ENCODE data around the gene SPON2.
A peak's percentile ranks its signal among the peaks of the same experiment; 100 is the strongest.

SPON2 gene

DNA sequence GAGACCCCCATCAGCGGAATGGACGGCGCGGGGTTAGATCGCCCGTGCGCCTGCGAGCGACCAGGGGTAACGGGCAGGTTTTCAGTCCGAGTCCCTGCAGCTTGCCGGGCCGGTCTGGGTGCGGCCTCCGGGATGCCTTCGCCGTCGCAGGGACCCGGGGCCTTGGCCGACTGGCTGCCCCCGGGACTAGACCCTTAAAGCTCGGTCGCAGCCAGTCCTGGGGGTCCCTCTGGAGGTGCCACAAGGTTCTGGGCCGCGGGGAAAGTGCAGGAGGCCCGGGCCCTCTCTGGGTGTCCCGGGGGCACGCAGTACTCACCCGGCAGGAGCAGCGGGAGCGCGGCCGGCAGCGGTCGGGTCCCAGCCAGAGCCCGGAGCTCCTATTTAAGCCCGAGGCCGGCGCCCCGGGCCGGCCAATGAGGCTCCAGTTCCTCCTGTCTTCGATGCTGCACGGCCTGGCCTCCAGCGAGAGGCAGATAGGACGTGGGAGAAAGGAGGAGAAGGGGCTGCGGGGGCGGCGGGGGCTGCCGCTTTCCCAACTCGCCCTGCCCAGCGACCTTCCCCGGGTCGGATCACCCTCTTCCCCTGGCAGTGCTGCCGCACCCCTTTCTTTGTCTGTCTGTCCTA is at the start of gene SPON2:
Gene SPON2, minus strand, starts transcription at position 356 of the 624 bp plus-strand sequence.
- DNase-seq = peak; percentile 24

DNA sequence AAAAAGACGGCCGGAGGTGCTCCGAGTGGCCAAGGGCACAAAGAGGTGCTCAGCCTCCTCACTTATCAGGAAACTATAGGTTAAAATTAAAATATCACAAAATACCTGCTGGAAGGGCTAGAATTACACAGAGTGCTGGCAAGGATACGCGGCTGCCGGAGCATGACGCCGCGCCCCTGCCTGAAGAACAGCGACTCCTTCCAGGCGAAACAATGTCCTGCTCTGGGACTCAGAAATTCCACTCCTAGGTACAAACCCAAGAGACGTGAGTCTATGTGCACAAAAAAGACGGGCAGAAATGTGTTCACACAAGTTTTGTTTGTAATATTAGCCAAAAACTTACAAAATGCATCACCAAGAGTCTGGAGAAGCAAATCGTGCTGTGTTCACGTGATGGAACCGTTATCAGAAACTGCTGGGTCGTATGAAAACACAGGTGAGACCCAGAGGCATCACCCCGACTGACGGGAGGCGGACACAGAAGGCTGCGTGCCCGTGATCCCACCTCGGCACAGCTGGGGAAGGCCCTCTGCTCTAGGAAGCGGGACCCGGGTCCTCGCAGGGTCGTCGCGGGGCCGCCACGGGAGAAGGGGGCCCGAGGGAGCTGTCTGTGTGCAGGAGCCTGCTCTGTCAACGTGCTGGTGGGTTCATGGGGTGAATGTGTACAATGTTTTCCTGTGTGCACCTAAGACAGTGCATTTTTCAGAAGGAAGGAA is 48.9 kb upstream of the SPON2 start:
- DNase-seq = no peak

- no peak for DNase-seq
These were observed 48.2 kb upstream of the SPON2 start for GRCh38 chr4:1220566-1220965.

DNA sequence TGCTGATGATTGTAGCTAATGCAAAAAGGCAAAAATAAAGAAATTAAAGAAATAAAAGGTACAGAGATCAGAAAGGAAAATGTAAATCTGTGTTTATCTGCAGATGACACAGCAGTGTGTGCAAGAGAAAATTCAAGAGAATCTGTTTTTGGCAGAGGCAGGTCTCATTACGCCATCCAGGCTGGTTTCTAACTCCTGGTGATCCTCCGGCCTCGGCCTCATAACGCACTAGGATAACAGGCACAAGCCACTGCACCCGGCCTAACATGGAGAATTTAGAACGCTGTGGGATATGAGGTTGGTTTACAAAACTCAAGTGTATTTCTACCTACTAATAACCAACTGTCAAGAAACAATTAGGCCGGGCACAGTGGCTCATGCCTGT is 47.2 kb upstream of the SPON2 start:
- DNase-seq = no peak

DNA sequence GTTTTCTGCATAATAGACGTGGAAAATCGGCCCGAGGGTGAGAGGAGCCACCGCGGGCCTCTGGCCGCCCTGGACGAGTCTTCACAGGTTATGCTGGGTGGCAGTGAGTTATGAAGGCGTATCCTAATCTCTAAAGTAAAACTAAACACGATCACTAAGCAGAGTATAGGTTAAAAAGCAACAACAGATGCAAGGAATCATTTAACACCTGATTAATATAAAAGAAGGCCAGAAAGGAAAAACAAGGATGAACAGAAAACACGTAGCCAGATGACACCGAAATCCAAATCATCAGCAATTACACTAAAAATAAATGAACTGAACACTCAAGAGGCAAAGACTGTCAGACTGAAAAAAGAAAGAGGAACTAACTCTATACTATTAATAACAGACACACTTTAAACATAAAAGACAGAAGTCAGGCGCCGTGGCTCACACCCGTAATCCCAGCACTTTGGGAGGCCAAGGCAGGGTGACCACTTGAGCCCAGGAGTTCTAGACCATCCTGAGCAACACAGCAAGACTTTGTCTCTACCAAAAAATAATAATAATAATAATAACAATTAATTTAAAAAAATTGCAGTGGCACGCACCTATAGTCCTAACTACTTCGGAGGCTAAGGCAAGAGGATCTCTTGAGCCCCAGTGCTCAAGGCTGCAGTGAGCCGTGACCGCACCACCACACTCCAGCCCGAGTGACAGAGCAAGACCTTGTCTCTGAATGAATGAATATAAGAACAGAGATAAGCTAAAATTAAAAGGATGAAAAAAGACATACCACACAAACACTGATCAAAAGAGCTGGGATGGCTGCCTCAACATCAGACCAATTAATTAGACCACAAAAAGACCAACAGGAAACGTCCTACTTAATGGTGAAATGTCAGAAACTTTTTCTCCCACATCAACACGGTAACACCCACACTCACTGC is 46.5 kb upstream of the SPON2 start:
- DNase-seq = peak; percentile 72

- no peak for DNase-seq
These were observed 45.0 kb upstream of the SPON2 start for GRCh38 chr4:1217366-1217765.

DNA sequence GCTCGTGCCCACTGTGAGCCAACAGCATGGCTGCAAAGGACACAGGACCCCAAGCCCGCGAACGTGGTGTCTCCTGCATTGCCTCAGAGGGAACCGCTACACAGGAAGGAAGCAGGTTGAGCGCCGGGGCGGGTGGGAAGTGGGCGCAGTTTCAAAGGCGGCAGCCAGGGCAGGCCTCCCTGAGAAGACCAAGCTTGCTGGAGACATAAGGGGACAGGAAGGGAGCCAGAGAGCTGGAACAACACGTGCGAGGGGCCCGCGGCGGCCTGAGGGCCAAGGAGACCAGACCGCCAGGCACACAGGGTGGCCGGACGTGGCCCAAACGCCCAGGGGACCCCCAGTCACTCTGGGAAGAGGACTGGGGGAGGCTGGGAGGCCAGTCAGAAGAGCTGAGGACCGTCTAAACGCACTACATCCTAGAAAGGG is 44.5 kb upstream of the SPON2 start:
- DNase-seq = peak; percentile 14

DNA sequence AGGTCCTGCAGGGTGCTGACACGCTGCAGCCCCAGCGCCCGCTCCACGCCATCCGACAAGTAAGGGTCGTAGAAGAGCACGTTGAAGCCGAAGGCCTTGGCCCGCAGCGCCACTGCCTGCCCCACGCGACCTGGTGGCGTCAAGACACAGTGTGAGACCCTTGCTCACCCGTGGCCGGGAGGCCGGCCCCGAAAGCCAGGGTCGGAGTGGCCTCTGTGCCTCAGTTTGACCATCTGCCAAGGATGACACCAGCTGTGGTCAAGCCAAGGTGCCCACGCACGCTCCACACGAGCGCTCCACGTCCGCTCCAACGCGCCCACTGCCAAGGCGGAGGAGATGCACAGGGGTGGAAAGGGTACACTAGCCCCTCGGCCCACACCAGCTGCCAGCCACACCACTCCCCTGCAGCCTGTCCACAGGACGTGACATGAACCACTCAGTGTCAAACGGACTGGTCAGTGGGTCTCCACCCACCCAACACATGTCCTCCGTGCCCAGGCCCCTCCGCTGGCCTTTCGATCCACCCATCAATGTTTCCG is 43.8 kb upstream of the SPON2 start:
- no peak for DNase-seq

DNA sequence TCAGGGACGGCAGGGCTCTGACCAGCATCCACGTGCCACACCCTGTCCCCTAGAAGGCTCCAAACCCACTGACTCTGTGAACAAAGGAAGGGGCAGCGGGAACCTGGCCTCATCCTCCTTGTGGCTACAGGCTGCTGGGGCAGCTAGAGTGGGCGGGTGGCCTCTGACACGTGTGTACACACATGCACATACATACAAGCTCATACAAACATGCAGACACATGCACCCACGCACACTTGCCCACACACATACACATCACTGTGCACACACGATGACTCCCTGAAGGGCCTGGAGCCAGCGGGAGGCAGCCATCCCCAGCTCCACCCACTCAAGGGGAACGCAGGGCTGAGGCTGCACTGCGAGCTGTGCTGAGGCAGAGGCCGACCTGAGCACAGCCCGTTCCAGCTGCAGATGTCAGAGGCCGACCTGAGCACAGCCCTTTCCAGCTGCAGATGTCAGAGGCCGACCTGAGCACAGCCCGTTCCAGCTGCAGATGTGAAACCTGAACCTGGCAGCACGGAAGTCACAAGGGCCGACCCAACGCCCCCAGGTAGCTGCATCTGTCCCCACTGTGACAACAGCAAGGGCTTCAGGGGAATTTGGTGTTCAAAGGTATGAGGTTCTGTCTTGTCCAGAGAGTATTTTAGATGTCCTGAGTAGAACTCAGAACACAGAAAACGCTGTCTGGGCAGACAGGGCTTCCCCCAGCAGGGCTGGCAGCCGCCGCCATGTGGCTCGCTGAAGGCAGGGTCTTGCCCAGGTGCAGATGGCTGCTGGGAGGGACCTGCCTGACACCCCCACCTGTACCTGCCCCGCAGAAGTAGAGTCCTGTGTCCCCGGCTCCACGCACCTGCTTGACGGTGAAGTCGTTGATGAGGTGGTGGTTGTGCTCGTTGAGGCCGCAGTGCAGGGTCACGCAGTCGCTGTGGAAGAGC is 43.0 kb upstream of the SPON2 start:
- no peak for DNase-seq

DNA sequence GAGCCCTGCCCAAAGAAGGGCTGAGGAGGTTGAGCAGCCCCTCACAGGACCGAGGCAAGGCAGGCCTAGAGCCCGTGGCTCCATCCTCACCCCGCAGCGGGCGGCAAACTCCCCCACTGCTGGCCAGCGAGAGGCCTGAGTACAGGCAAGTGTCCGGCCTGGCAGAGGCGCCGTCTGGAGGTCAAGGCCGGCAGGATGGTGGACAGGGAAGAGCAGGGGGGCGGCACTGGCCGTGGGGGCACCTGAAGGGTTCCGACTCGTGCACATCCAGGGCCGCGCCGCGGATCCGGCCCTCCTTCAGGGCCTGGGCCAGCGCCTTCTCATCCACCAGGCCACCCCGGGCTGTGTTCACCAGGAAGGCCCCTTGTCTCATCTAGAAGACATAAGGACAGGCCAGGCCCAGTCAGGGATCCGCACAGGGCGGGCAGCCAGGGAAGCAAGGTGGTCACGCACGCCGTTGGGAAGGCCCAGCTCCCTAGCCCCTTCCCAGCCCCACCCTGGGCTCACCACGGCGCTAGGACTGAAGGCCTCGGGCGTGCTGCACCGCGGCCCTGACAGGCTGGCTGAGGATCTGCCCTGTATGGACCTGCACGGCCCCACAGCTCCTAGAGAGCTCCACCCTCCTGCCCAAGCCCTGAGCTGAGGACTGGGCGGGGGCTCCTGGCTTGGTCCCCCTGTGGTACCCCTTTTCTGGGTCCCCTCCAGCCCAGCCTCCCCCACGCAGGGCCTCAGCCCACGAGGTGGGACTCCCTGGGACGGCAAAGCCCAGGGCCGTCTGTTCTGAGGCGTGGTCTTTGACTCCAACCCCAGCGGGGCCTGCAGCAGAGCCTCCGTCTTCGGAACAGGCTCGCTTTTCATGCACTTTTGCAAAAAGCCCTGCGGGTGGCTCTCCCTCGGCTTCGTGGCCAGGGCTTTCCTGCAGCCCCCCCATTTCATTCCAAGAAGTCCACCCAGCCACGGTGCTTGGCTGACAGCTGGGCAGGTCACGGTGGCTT is 42.0 kb upstream of the SPON2 start:
- no peak for DNase-seq

DNA sequence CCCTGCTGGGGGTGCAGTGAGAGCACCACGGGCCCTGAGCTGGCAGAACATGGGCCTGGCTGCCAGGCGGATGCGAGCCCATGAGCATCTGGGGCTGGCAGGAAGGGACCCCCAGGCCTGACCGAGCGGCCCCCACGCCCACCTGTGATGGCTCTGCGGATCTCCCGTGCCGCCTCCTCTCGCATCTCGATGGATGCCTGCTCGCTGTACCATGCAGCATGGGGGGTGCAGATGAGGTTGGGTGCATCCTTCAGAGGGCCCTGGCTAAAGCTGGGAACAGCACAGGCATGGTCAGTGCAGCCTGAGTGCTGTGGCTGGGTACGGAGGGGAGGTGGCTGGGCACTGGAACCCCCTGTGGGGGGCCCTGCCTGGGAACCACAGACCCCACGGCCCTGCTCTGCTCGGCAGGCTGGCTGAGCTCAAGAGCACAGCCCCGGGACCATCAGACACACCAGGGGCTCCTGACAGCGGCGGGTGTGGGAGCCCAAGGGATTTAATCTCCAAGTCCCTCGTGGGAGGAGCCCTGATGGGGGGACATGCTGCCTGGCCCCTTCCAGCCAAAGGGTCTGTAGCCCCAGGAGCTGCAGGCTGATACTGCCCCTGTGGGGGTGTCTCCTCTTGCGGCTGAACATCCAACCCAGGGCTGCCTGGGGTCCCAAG is 41.1 kb upstream of the SPON2 start:
- DNase-seq = no peak

GRCh38 chr4:1212546-1213335 is 40.4 kb upstream of the SPON2 start:
- no peak for DNase-seq

DNA sequence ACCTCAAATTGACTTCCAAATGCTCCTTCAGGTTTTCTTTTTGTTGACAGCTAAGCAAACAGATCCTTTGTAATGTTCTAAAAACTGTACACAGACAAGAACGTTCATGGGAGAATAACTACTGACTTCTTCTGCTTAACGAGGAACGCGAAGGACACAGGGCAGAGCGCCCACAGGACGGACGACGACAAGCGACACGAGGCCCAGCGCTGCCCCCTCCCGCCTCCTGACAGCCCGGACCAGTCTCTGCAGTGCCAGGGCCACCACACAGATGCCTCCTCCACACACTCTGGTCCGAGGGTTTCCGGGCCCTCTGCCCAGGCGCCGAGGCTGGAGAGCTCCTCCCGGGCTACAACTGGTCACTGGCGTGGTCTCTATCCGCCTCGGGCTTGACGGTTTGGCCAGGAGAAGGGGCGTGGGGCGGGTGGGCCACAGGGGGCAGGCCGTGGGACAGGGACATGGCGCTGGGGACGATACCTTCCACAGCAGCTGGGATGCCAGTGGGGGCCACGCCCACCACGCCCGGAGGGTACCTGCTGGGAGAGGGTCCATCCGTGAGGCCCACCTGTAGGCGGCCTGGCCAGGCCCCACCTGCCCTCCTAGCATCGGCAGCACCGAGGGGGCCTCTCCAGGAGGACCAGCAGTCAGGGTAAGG is 39.6 kb upstream of the SPON2 start:
- no peak for DNase-seq

- no peak for DNase-seq
These were observed 39.0 kb upstream of the SPON2 start for GRCh38 chr4:1211371-1211770.

DNA sequence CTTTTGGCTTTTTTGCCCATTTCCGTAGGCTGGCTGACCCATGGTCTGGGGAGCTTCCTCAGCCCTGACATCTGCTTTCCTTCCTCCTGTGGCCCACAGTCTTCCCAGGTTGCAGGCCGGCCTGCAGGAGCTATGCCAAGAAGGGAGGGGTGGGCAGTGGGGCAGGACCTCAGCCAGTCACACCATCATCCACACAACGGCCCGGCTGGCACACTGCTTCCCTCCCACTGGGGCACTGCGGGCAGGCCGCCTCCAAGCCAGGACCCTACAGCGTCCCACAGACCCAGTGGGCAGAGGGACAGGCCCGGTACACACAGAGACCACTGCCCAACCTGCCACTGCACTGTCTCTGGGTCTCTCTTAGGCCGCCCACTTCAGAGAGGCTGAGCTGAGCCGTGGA is 38.6 kb upstream of the SPON2 start:
- no peak for DNase-seq

GRCh38 chr4:1210241-1210841 is 38.0 kb upstream of the SPON2 start:
- no peak for DNase-seq

- no peak for DNase-seq
These were observed 37.4 kb upstream of the SPON2 start for GRCh38 chr4:1209821-1210220.

GRCh38 chr4:1208970-1209704 is 36.8 kb upstream of the SPON2 start:
- no peak for DNase-seq

Data from suppressor macrophage treated with lipopolysaccharide for 4 hours (primary cell).